ENCODE results near the gene RXFP3. TPM values are rescaled to one million over a fixed set of nuclear protein-coding genes. Genes with fewer than 3 reads are reported as not detected.

The RXFP3 gene
- polyA plus RNA-seq, 1 donor (not counting 4 experiments of a cell fraction or from before 2014, with no cell fraction given) = not detected

GRCh38 chr5:33964132-33964700 is 28.0 kb downstream of the RXFP3 start:
- Histone ChIP-seq H3K4me3 (ENCODE audit: control insufficient read depth in 2 of 3, extremely low read depth in 1 of 3, insufficient read depth in 2 of 3, low read depth in 1 of 3, low read length in 3 of 3) (no peak overlapping the region), H3K9me3 (ENCODE audit: control insufficient read depth, low read depth, low read length) (no peaks in the 10 kb centered on the region), H2AFZ (ENCODE audit: control insufficient read depth, low read length) (no peak overlapping the region), H3K9ac (ENCODE audit: control insufficient read depth, extremely low read depth, insufficient read depth, low read length) (no peak overlapping the region), H3K4me1 (ENCODE audit: control insufficient read depth, extremely low read depth, insufficient read depth, low read length) (no peaks in the 10 kb centered on the region), H3K9me1 (ENCODE audit: control insufficient read depth, extremely low read depth, insufficient read depth, low read length) (no peaks in the 10 kb centered on the region), H3K79me2 (ENCODE audit: control insufficient read depth, insufficient read depth, low read length) (no peaks in the 10 kb centered on the region), H3K36me3 (ENCODE audit: control insufficient read depth in 2 of 2, extremely low read depth in 1 of 2, insufficient read depth in 2 of 2, low read length in 2 of 2) (no peaks in the 10 kb centered on the region), H4K20me1 (ENCODE audit: control insufficient read depth, extremely low read depth, insufficient read depth, low read length) (no peaks in the 10 kb centered on the region), H3K27ac (ENCODE audit: control insufficient read depth, insufficient read depth, low read length) (no peak overlapping the region), H3K27me3 (ENCODE audit: control insufficient read depth, extremely low read depth, insufficient read depth, low read length) (peaks cover 2% of the 10 kb centered on the region), H3K4me2 (ENCODE audit: control insufficient read depth, extremely low read depth, insufficient read depth, low read depth, low read length) (no peak overlapping the region)
- TF ChIP-seq CTCF (optimal IDR thresholded peaks at IDR 0.05 in 1 of 3, IDR thresholded peaks at IDR 0.05 in 1 of 3, conservative IDR thresholded peaks at IDR 0.05 in 1 of 3; ENCODE audit: extremely low read depth in 1 of 3, insufficient read depth in 2 of 3, low read length in 3 of 3) = no peak
- TF ChIP-seq EZH2 (IDR thresholded peaks at IDR 0.05; ENCODE audit: low read length) = no peak
- dilution Hi-C loops (cut with MboI; ENCODE audit: extremely low pct_ligation_motif_present, low sequenced_read_pairs) = no loop called here
- no peak for DNase-seq (ENCODE audit: low read depth, low spot score)
- FAIRE-seq = no peak

- dilution Hi-C loops (cut with MboI; ENCODE audit: extremely low pct_ligation_motif_present, low sequenced_read_pairs) = no loop called here
- Histone ChIP-seq H3K4me1 (ENCODE audit: control insufficient read depth, extremely low read depth, insufficient read depth, low read length) (no peaks in the 10 kb centered on the region), H3K4me2 (ENCODE audit: control insufficient read depth, extremely low read depth, insufficient read depth, low read depth, low read length) (no peak overlapping the region), H3K79me2 (ENCODE audit: control insufficient read depth, insufficient read depth, low read length) (no peaks in the 10 kb centered on the region), H4K20me1 (ENCODE audit: control insufficient read depth, extremely low read depth, insufficient read depth, low read length) (no peaks in the 10 kb centered on the region), H3K27me3 (ENCODE audit: control insufficient read depth, extremely low read depth, insufficient read depth, low read length) (peaks cover 2% of the 10 kb centered on the region), H3K9me3 (ENCODE audit: control insufficient read depth, low read depth, low read length) (no peaks in the 10 kb centered on the region), H3K9ac (ENCODE audit: control insufficient read depth, extremely low read depth, insufficient read depth, low read length) (no peak overlapping the region), H3K27ac (ENCODE audit: control insufficient read depth, insufficient read depth, low read length) (no peak overlapping the region), H3K4me3 (ENCODE audit: control insufficient read depth in 2 of 3, extremely low read depth in 1 of 3, insufficient read depth in 2 of 3, low read depth in 1 of 3, low read length in 3 of 3) (no peak overlapping the region), H3K36me3 (ENCODE audit: control insufficient read depth in 2 of 2, extremely low read depth in 1 of 2, insufficient read depth in 2 of 2, low read length in 2 of 2) (no peaks in the 10 kb centered on the region), H2AFZ (ENCODE audit: control insufficient read depth, low read length) (no peak overlapping the region), H3K9me1 (ENCODE audit: control insufficient read depth, extremely low read depth, insufficient read depth, low read length) (no peaks in the 10 kb centered on the region)
- TF ChIP-seq CTCF (optimal IDR thresholded peaks at IDR 0.05 in 1 of 3, IDR thresholded peaks at IDR 0.05 in 1 of 3, conservative IDR thresholded peaks at IDR 0.05 in 1 of 3; ENCODE audit: extremely low read depth in 1 of 3, insufficient read depth in 2 of 3, low read length in 3 of 3) = no peak
- TF ChIP-seq EZH2 (IDR thresholded peaks at IDR 0.05; ENCODE audit: low read length) = no peak
- FAIRE-seq (no peak), DNase-seq (ENCODE audit: low read depth, low spot score) (no peak)
Observed at GRCh38 chr5:33966805-33967204, 30.6 kb downstream of the RXFP3 start.

Measured in keratinocyte (primary cell).